Panc1 (cell line): ENCODE results near the gene FUS. TPM values are rescaled to one million over a fixed set of nuclear protein-coding genes. Genes with fewer than 3 reads are reported as not detected.

Source experiments
- ATAC-seq: fragments of 200-7000 bp; cut with Tn5 transposase; 2 replicates; pipeline ENCODE4 v1.9.1; 2020; ENCODE audit warnings: mild to moderate bottlenecking, moderate library complexity
- BruUV-seq: library from RNA; stranded (reverse); fragments of 400-500 nt; replicated peaks from 2 replicates; lab custom pipeline; 2021; lab: Mats Ljungman, UMichigan
- CTCF ChIA-PET: fragments of 300-600 bp; sonication (Branson Sonifier 250); formaldehyde crosslinking; loops from one replicate; lab custom pipeline; 2022; ENCODE audit warnings: antibody characterized with exemption; lab: Charles Lee
- POLR2A ChIA-PET: fragments of 300-600 bp; sonication (Branson Sonifier 250); formaldehyde crosslinking; loops from one replicate; lab custom pipeline; 2022; ENCODE audit warnings: antibody characterized with exemption; lab: Charles Lee
- DNase-seq: peaks from one replicate; pipeline ENCODE4 v3.0.0-alpha.2; 2010; ENCODE audit warnings: low read depth, low spot score
- H3K27ac ChIP-seq: 2 replicates; pipeline ENCODE4 v1.5.1; 2011; ENCODE audit warnings: mild to moderate bottlenecking, low read length, inconsistent platforms
- H3K27me3 ChIP-seq: fragments of 200-500 bp; sonication (Bioruptor generic); 2 replicates; pipeline ENCODE4 v1.6.0; 2014; ENCODE audit warnings: low read length, inconsistent platforms; ENCODE audit not compliant: control insufficient read depth, insufficient read depth
- H3K36me3 ChIP-seq: fragments of 200-500 bp; sonication (Bioruptor generic); 2 replicates; pipeline ENCODE4 v1.5.1; 2014; ENCODE audit warnings: inconsistent platforms, mild to moderate bottlenecking, low read length, moderate library complexity; ENCODE audit not compliant: control insufficient read depth, insufficient read depth
- H3K4me1 ChIP-seq: 2 replicates; pipeline ENCODE4 v1.5.1; 2011; ENCODE audit warnings: inconsistent platforms, mild to moderate bottlenecking, low read length, moderate library complexity; ENCODE audit not compliant: control insufficient read depth, insufficient read depth
- H3K4me3 ChIP-seq, 2 experiments: 2 replicates each; pipeline ENCODE4 v1.5.1; 2011 to 2012; ENCODE audit warnings: low read depth in 2 of 2, low read length in 2 of 2, mild to moderate bottlenecking in 2 of 2, inconsistent platforms in 1 of 2, moderate library complexity in 1 of 2
- H3K9me3 ChIP-seq: fragments of 200-500 bp; sonication (Bioruptor generic); 2 replicates; pipeline ENCODE4 v1.5.1; 2014; ENCODE audit warnings: low read depth, mild to moderate bottlenecking, inconsistent platforms, low read length, moderate library complexity; ENCODE audit not compliant: control insufficient read depth, insufficient read depth
- CTCF ChIP-seq: fragments of 450-650 bp; IDR thresholded peaks from 2 replicates; pipeline ENCODE4 v1.5.1; 2017; ENCODE audit warnings: mild to moderate bottlenecking
- POLR2AphosphoS5 ChIP-seq: IDR thresholded peaks from 2 replicates; pipeline ENCODE4 v1.6.1; 2012; ENCODE audit warnings: mild to moderate bottlenecking, low read depth, low read length, moderate library complexity
- REST ChIP-seq, 2 experiments: IDR thresholded peaks; 2 replicates each; pipeline ENCODE4 v1.6.1; 2011 to 2012; ENCODE audit warnings: low read depth in 2 of 2, control low read depth in 1 of 2, low read length in 1 of 2, mild to moderate bottlenecking in 1 of 2, moderate library complexity in 1 of 2; ENCODE audit not compliant: insufficient read depth in 1 of 2
- SIN3A ChIP-seq: IDR thresholded peaks from 2 replicates; pipeline ENCODE4 v1.6.1; 2012; ENCODE audit warnings: low read depth, mild to moderate bottlenecking, low read length, moderate library complexity, borderline replicate concordance; ENCODE audit not compliant: insufficient read depth
- TCF7L2 ChIP-seq: IDR thresholded peaks from 2 replicates; pipeline ENCODE4 v1.6.1; 2011; ENCODE audit warnings: mild to moderate bottlenecking, low read depth, low read length, inconsistent platforms
- in situ Hi-C: cut with HindIII; loops from 2 replicates; pipeline ENCODE4 v1.10.0; 2016; ENCODE audit warnings: low sequenced_read_pairs, low pct_unique_long_range_greater_than_20kb
- intact Hi-C: fragments of 100-400 bp; cut with micrococcal nuclease; formaldehyde crosslinking; loops from one replicate; pipeline ENCODE4 v1.10.0; 2022; ENCODE audit not compliant: unreplicated experiment
- total RNA-seq: library from RNA; stranded (reverse); gene quantifications from one replicate; pipeline ENCODE4 v1.2.1, GENCODE V29; 2021; ENCODE audit not compliant: unreplicated experiment

FUS gene
- total RNA-seq, 1 experiment from 2014 or later, result 441 TPM

GRCh38 chr16:31191697-31192428 is 11.9 kb downstream of the FUS start:
- H3K4me3 ChIP-seq, result no peak overlapping the region
- DNase-seq (no peak), ATAC-seq (0 out of 2 replicates have a peak, but pooled peaks have one; percentile 21)
- in situ Hi-C loops, result no loop called here
- no peaks in the 10 kb centered on the region for H3K4me1 ChIP-seq
- peaks cover 62% of the 10 kb centered on the region for H3K36me3 ChIP-seq
- intact Hi-C loops, result no loop called here
- ChIA-PET POLR2A (no interaction called here), CTCF (no interaction called here)
- no peaks in the 10 kb centered on the region for H3K27me3 ChIP-seq
- TF ChIP-seq CTCF, result no peak
- no peak for TF ChIP-seq REST (IDR thresholded peaks at IDR 0.05; ENCODE audit: insufficient read depth in 1 of 2, low read depth in 2 of 2, low read length in 1 of 2)
- TF ChIP-seq SIN3A, result no peak
- no peak for TF ChIP-seq TCF7L2
- TF ChIP-seq POLR2AphosphoS5, result no peak; the same call in 1 of the 2 replicates
- BruUV-seq, result no TSS peak
- no peak overlapping the region for H3K27ac ChIP-seq
- H3K9me3 ChIP-seq, result no peaks in the 10 kb centered on the region

GRCh38 chr16:31192856-31193642 is 13.1 kb downstream of the FUS start:
- DNase-seq (no peak), ATAC-seq (no peak)
- ChIA-PET POLR2A (no interaction called here), CTCF (no interaction called here)
- intact Hi-C loops (no loop called here), in situ Hi-C loops (no loop called here)
- no peaks in the 10 kb centered on the region for H3K4me1 ChIP-seq
- H3K27me3 ChIP-seq, result no peaks in the 10 kb centered on the region
- no peaks in the 10 kb centered on the region for H3K9me3 ChIP-seq
- no peak overlapping the region for H3K27ac ChIP-seq
- peaks cover 50% of the 10 kb centered on the region for H3K36me3 ChIP-seq
- no TSS peak for BruUV-seq
- no peak overlapping the region for H3K4me3 ChIP-seq
- TF ChIP-seq SIN3A (no peak), CTCF (no peak), TCF7L2 (no peak), REST (IDR thresholded peaks at IDR 0.05; ENCODE audit: insufficient read depth in 1 of 2, low read depth in 2 of 2, low read length in 1 of 2) (no peak), POLR2AphosphoS5 (no peak)
